Measurements from ENCODE around the gene CHAF1B.

GRCh38 chr21:36451506-36451905 lies 66.3 kb downstream of the CHAF1B start:
- TF ChIP-seq CTCF (IDR thresholded peaks at IDR 0.05) (no peak), POLR2A (IDR thresholded peaks at IDR 0.05) (no peak)

Measured in right lobe of liver (tissue), 4 donors.